ENCODE results near the gene ARL2BP. TPM values are rescaled to one million over a fixed set of nuclear protein-coding genes. Genes with fewer than 3 reads are reported as not detected.

ARL2BP gene
- total and polyA plus RNA-seq, 2 of the 13 experiments (the other 11 are each of a cell fraction or from before 2014, with no cell fraction given) = 64.3 to 67.6 TPM

DNA sequence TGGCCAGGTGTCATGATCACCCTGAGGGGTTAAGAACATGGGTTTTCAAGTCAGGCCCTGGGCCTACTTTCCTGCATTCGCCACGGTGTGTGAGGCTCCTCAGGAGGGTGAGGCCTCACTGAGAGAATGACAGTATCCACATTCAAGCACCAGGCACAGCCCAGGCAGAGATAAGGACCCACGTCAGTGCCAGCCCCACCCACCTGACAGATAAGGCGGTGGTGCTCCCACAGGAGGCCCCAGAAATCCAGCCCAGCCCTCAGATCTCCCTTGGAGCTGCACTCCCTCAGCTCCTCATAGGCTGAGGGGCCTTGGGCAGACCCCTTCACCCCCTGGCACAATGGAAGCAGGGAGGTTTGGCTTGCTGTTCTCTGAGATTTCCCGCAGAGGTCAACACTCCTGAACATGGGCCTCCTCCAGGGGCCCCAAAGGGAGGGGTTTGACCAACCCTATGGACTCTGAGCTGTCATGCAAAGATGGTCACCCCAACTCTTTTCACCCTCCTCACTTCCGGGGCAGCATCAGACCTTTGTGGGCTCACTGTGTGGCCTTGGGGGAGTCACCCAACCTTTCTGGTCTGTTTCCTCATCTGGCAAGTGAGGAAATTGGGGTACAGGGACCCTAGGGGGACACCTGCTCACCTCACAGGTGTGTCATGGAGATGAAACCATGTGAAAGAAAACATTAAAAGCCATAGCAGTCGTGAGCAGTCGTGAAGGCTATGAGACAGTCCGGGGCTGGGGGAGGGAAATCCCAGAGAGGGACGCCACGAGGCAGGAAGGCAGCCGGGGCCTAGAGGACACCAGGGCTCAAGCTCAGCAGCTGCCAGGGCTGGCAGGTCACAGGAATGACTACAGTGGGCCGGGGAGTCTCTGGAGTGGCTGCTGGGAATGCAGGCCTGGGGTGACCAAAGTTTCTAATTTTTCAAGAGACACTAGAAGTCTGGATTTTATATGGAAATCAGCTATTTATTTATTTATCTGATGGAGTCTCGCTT, 24.0 kb downstream of the ARL2BP start (continued):
- peak; percentile 51; the same call in 1 of the 2 replicates for TF ChIP-seq SP5 (CRISPR knock-in tag; IDR thresholded peaks at IDR 0.05; ENCODE audit: borderline replicate concordance, low read depth)
- TF ChIP-seq, protein P1, sequence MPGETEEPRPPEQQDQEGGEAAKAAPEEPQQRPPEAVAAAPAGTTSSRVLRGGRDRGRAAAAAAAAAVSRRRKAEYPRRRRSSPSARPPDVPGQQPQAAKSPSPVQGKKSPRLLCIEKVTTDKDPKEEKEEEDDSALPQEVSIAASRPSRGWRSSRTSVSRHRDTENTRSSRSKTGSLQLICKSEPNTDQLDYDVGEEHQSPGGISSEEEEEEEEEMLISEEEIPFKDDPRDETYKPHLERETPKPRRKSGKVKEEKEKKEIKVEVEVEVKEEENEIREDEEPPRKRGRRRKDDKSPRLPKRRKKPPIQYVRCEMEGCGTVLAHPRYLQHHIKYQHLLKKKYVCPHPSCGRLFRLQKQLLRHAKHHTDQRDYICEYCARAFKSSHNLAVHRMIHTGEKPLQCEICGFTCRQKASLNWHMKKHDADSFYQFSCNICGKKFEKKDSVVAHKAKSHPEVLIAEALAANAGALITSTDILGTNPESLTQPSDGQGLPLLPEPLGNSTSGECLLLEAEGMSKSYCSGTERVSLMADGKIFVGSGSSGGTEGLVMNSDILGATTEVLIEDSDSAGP (CRISPR knock-in tag; IDR thresholded peaks at IDR 0.05; ENCODE audit: borderline replicate concordance) = peak; percentile 55; the same call in 1 of the 2 replicates
- TF ChIP-seq RBFOX2 (IDR thresholded peaks at IDR 0.05; ENCODE audit: low read depth, low read length) = no peak
- TF ChIP-seq, protein P2, sequence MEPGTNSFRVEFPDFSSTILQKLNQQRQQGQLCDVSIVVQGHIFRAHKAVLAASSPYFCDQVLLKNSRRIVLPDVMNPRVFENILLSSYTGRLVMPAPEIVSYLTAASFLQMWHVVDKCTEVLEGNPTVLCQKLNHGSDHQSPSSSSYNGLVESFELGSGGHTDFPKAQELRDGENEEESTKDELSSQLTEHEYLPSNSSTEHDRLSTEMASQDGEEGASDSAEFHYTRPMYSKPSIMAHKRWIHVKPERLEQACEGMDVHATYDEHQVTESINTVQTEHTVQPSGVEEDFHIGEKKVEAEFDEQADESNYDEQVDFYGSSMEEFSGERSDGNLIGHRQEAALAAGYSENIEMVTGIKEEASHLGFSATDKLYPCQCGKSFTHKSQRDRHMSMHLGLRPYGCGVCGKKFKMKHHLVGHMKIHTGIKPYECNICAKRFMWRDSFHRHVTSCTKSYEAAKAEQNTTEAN (CRISPR knock-in tag; conservative IDR thresholded peaks at IDR 0.05) = no peak
- TF ChIP-seq, protein P3, sequence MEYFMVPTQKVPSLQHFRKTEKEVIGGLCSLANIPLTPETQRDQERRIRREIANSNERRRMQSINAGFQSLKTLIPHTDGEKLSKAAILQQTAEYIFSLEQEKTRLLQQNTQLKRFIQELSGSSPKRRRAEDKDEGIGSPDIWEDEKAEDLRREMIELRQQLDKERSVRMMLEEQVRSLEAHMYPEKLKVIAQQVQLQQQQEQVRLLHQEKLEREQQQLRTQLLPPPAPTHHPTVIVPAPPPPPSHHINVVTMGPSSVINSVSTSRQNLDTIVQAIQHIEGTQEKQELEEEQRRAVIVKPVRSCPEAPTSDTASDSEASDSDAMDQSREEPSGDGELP (IDR thresholded peaks at IDR 0.05; ENCODE audit: borderline replicate concordance, low read depth) = no peak
- TF ChIP-seq KLF6 (CRISPR knock-in tag; IDR thresholded peaks at IDR 0.05) = no peak
- TF ChIP-seq ZNF598 (CRISPR knock-in tag; IDR thresholded peaks at IDR 0.05; ENCODE audit: borderline replicate concordance) = 0 out of 2 replicates have a peak, but pooled peaks have one; percentile 20
- TF ChIP-seq, protein P4, sequence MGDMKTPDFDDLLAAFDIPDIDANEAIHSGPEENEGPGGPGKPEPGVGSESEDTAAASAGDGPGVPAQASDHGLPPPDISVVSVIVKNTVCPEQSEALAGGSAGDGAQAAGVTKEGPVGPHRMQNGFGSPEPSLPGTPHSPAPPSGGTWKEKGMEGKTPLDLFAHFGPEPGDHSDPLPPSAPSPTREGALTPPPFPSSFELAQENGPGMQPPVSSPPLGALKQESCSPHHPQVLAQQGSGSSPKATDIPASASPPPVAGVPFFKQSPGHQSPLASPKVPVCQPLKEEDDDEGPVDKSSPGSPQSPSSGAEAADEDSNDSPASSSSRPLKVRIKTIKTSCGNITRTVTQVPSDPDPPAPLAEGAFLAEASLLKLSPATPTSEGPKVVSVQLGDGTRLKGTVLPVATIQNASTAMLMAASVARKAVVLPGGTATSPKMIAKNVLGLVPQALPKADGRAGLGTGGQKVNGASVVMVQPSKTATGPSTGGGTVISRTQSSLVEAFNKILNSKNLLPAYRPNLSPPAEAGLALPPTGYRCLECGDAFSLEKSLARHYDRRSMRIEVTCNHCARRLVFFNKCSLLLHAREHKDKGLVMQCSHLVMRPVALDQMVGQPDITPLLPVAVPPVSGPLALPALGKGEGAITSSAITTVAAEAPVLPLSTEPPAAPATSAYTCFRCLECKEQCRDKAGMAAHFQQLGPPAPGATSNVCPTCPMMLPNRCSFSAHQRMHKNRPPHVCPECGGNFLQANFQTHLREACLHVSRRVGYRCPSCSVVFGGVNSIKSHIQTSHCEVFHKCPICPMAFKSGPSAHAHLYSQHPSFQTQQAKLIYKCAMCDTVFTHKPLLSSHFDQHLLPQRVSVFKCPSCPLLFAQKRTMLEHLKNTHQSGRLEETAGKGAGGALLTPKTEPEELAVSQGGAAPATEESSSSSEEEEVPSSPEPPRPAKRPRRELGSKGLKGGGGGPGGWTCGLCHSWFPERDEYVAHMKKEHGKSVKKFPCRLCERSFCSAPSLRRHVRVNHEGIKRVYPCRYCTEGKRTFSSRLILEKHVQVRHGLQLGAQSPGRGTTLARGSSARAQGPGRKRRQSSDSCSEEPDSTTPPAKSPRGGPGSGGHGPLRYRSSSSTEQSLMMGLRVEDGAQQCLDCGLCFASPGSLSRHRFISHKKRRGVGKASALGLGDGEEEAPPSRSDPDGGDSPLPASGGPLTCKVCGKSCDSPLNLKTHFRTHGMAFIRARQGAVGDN (CRISPR knock-in tag; IDR thresholded peaks at IDR 0.05) = peak; percentile 69
- no peak for TF ChIP-seq ARNT (IDR thresholded peaks at IDR 0.05)
- TF ChIP-seq ZSCAN25 (CRISPR knock-in tag; IDR thresholded peaks at IDR 0.05) = no peak
- TF ChIP-seq SPEN (CRISPR knock-in tag; IDR thresholded peaks at IDR 0.05; ENCODE audit: low read depth) = 0 out of 2 replicates have a peak, but pooled peaks have one; percentile 34
- 0 out of 2 replicates have a peak, but pooled peaks have one; percentile 28 for TF ChIP-seq PHF21A (CRISPR knock-in tag; IDR thresholded peaks at IDR 0.05)
- TF ChIP-seq ZNF788 (CRISPR knock-in tag; IDR thresholded peaks at IDR 0.05; ENCODE audit: borderline replicate concordance) = no peak
- TF ChIP-seq ELF3 (CRISPR knock-in tag; IDR thresholded peaks at IDR 0.05) = no peak
- no peak for TF ChIP-seq ZBTB20 (CRISPR knock-in tag; IDR thresholded peaks at IDR 0.05; ENCODE audit: borderline replicate concordance, low read depth)
- TF ChIP-seq SKI (IDR thresholded peaks at IDR 0.05; ENCODE audit: partially characterized antibody) = no peak
- no peak for TF ChIP-seq FOXA3 (CRISPR knock-in tag; IDR thresholded peaks at IDR 0.05)
- TF ChIP-seq NFKB2 (CRISPR knock-in tag; IDR thresholded peaks at IDR 0.05; ENCODE audit: borderline replicate concordance) = 0 out of 2 replicates have a peak, but pooled peaks have one; percentile 27
- 0 out of 2 replicates have a peak, but pooled peaks have one; percentile 40 for TF ChIP-seq CREM (IDR thresholded peaks at IDR 0.05)
- no peak for TF ChIP-seq CREM (CRISPR knock-in tag; IDR thresholded peaks at IDR 0.05)
